Kidney epithelial cell (primary cell): ENCODE measurements around the gene OCA2. TPM values are rescaled to one million over a fixed set of nuclear protein-coding genes. Genes with fewer than 3 reads are reported as not detected.

Experiments used
- DNase-seq: peaks from one replicate; pipeline ENCODE4 v3.0.0-alpha.2; 2010; ENCODE audit warnings: low read depth
- H3K27me3 ChIP-seq: 2 replicates; pipeline ENCODE4 v1.6.0; 2011; ENCODE audit warnings: low read length; ENCODE audit not compliant: control insufficient read depth, insufficient read depth
- H3K36me3 ChIP-seq: 2 replicates; pipeline ENCODE4 v1.5.1; 2011; ENCODE audit warnings: low read length; ENCODE audit not compliant: control insufficient read depth, insufficient read depth
- H3K4me3 ChIP-seq: 2 replicates; pipeline ENCODE4 v1.5.1; 2011; ENCODE audit warnings: low read depth, mild to moderate bottlenecking, control low read depth, low read length
- CTCF ChIP-seq: IDR thresholded peaks from 2 replicates; pipeline ENCODE4 v1.5.1; 2011; ENCODE audit warnings: mild to moderate bottlenecking, moderate library complexity, low read length, control low read depth, inconsistent platforms; ENCODE audit not compliant: insufficient read depth, poor library complexity, severe bottlenecking
- total RNA-seq: library from RNA; depleted of rRNA; stranded (reverse); fragments of >200 nt; gene quantifications from 2 replicates; pipeline ENCODE4 v1.2.3, GENCODE V29; 2015

OCA2 gene
- total RNA-seq, 1 donor from 2014 or later, result 0.29 TPM

GRCh38 chr15:27706300-27706699 is 392.8 kb downstream of the OCA2 start:
- H3K36me3 ChIP-seq, result no peaks in the 10 kb centered on the region
- TF ChIP-seq CTCF, result no peak
- H3K4me3 ChIP-seq, result no peak overlapping the region
- DNase-seq, result no peak
- H3K27me3 ChIP-seq, result no peaks in the 10 kb centered on the region

GRCh38 chr15:27705056-27705455 is 394.1 kb downstream of the OCA2 start:
- H3K36me3 ChIP-seq, result no peaks in the 10 kb centered on the region
- no peaks in the 10 kb centered on the region for H3K27me3 ChIP-seq
- H3K4me3 ChIP-seq, result no peak overlapping the region
- TF ChIP-seq CTCF, result no peak
- DNase-seq, result no peak

Other genes starting within 250 kb of the OCA2 start
- 53.4 and 59.0 TPM in 2 replicates for gene HERC2, start 222.9 kb upstream of the OCA2 start, total RNA-seq